ENCODE results near the gene ODF2L. TPM values are rescaled to one million over a fixed set of nuclear protein-coding genes. Genes with fewer than 3 reads are reported as not detected.

Gene ODF2L
- total and polyA plus RNA-seq, 2 of the 13 experiments (the other 11 are each of a cell fraction or from before 2014, with no cell fraction given) = 0.07 TPM; not detected in 1

DNA sequence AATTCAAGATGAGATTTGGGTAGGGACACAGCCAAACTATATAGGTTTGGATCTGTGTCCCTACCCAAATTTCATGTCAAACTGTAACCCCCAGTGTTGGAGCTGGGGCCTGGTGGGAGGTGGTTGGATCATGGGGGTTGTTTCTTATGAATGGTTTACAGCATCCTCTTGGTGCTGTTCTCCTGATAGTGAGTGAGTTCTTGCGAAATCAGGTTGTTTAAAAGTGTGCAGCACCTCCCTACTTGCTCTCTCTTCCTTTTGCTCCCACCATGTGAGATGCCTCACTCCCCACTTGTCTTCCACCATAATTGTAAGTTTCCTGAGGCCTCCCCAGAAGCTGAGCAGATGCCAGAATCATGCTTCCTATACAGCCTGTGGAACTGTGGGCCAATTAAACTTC lies 17.3 kb downstream of the ODF2L start:
- H4K20me1 ChIP-seq (ENCODE audit: insufficient read depth, low read length) = no peaks in the 10 kb centered on the region
- no peak overlapping the region for H3K4me3 ChIP-seq (replicated peaks in 1 of 3; ENCODE audit: insufficient read depth in 1 of 3, low read depth in 2 of 3, low read length in 3 of 3)
- H3K27me3 ChIP-seq (ENCODE audit: control insufficient read depth in 1 of 2, insufficient read depth in 2 of 2, low read length in 2 of 2) = no peaks in the 10 kb centered on the region
- peaks cover 8% of the 10 kb centered on the region for H3K9me3 ChIP-seq (ENCODE audit: low read length)
- no peaks in the 10 kb centered on the region for H3K79me2 ChIP-seq (ENCODE audit: insufficient read depth, low read length)
- DNase-seq (ENCODE audit: low spot score) = no peak
- no peaks in the 10 kb centered on the region for H3K4me1 ChIP-seq (ENCODE audit: insufficient read depth, low read length)
- ATAC-seq = no peak
- CTCF ChIA-PET (ENCODE audit: low intra/inter-chr PET ratio, low total read pairs) = interaction anchor here (0.9 kb wide), 1 partner anchor 121 kb away, joined by 3 read pairs; no protein-coding TSS in a partner anchor
- POLR2A ChIA-PET = no interaction called here
- intact Hi-C loops (cut with micrococcal nuclease; ENCODE audit: unreplicated experiment) (no loop called here), in situ Hi-C loops (cut with HindIII; ENCODE audit: extremely low pct_ligation_motif_present, low pct_unique_long_range_greater_than_20kb) (no loop called here)
- FAIRE-seq = no peak
- H3K4me2 ChIP-seq (ENCODE audit: low read depth, low read length) = no peak overlapping the region
- WGBS (ENCODE audit: low lambda C conversion rate) = 0% methylated on average over 1 of the region's 1 CpG
- BruUV-seq (replicated peaks) = no TSS peak
- H3K36me3 ChIP-seq (replicated peaks in 1 of 2; ENCODE audit: control insufficient read depth in 1 of 2, insufficient read depth in 2 of 2, low read length in 2 of 2) = no peaks in the 10 kb centered on the region
- no peak overlapping the region for H3K27ac ChIP-seq (ENCODE audit: extremely low read length, insufficient read depth, low read length)
- no peak overlapping the region for H2AFZ ChIP-seq (ENCODE audit: low read length)
- no peak overlapping the region for H3K9ac ChIP-seq (ENCODE audit: insufficient read depth, low read depth, low read length)
- no peak for TF ChIP-seq ZSCAN29 (CRISPR knock-in tag; conservative IDR thresholded peaks at IDR 0.05)
- TF ChIP-seq ZKSCAN1 (IDR thresholded peaks at IDR 0.05; ENCODE audit: low read length) = no peak
- no peak for TF ChIP-seq ZNF776 (CRISPR knock-in tag; IDR thresholded peaks at IDR 0.05)
- TF ChIP-seq ZSCAN9 (CRISPR knock-in tag; IDR thresholded peaks at IDR 0.05; ENCODE audit: borderline replicate concordance) = no peak
- TF ChIP-seq KDM4B (CRISPR knock-in tag; IDR thresholded peaks at IDR 0.05) = no peak
- TF ChIP-seq ZNF207 (IDR thresholded peaks at IDR 0.05; ENCODE audit: borderline replicate concordance) = no peak
- no peak for TF ChIP-seq JDP2 (CRISPR knock-in tag; IDR thresholded peaks at IDR 0.05; ENCODE audit: borderline replicate concordance)
- no peak for TF ChIP-seq ZSCAN12 (CRISPR knock-in tag; IDR thresholded peaks at IDR 0.05)
- TF ChIP-seq KLF6 (CRISPR knock-in tag; IDR thresholded peaks at IDR 0.05) = no peak
- TF ChIP-seq ZNF839 (CRISPR knock-in tag; IDR thresholded peaks at IDR 0.05; ENCODE audit: borderline replicate concordance) = no peak
- TF ChIP-seq, protein P1, sequence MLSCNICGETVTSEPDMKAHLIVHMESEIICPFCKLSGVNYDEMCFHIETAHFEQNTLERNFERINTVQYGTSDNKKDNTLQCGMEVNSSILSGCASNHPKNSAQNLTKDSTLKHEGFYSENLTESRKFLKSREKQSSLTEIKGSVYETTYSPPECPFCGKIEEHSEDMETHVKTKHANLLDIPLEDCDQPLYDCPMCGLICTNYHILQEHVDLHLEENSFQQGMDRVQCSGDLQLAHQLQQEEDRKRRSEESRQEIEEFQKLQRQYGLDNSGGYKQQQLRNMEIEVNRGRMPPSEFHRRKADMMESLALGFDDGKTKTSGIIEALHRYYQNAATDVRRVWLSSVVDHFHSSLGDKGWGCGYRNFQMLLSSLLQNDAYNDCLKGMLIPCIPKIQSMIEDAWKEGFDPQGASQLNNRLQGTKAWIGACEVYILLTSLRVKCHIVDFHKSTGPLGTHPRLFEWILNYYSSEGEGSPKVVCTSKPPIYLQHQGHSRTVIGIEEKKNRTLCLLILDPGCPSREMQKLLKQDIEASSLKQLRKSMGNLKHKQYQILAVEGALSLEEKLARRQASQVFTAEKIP (CRISPR knock-in tag; IDR thresholded peaks at IDR 0.05; ENCODE audit: borderline replicate concordance) = no peak
- TF ChIP-seq RAD51 (IDR thresholded peaks at IDR 0.05; ENCODE audit: borderline replicate concordance) = no peak
- no peak for TF ChIP-seq ARID2 (CRISPR knock-in tag; IDR thresholded peaks at IDR 0.05; ENCODE audit: borderline replicate concordance)
- TF ChIP-seq, protein P2, sequence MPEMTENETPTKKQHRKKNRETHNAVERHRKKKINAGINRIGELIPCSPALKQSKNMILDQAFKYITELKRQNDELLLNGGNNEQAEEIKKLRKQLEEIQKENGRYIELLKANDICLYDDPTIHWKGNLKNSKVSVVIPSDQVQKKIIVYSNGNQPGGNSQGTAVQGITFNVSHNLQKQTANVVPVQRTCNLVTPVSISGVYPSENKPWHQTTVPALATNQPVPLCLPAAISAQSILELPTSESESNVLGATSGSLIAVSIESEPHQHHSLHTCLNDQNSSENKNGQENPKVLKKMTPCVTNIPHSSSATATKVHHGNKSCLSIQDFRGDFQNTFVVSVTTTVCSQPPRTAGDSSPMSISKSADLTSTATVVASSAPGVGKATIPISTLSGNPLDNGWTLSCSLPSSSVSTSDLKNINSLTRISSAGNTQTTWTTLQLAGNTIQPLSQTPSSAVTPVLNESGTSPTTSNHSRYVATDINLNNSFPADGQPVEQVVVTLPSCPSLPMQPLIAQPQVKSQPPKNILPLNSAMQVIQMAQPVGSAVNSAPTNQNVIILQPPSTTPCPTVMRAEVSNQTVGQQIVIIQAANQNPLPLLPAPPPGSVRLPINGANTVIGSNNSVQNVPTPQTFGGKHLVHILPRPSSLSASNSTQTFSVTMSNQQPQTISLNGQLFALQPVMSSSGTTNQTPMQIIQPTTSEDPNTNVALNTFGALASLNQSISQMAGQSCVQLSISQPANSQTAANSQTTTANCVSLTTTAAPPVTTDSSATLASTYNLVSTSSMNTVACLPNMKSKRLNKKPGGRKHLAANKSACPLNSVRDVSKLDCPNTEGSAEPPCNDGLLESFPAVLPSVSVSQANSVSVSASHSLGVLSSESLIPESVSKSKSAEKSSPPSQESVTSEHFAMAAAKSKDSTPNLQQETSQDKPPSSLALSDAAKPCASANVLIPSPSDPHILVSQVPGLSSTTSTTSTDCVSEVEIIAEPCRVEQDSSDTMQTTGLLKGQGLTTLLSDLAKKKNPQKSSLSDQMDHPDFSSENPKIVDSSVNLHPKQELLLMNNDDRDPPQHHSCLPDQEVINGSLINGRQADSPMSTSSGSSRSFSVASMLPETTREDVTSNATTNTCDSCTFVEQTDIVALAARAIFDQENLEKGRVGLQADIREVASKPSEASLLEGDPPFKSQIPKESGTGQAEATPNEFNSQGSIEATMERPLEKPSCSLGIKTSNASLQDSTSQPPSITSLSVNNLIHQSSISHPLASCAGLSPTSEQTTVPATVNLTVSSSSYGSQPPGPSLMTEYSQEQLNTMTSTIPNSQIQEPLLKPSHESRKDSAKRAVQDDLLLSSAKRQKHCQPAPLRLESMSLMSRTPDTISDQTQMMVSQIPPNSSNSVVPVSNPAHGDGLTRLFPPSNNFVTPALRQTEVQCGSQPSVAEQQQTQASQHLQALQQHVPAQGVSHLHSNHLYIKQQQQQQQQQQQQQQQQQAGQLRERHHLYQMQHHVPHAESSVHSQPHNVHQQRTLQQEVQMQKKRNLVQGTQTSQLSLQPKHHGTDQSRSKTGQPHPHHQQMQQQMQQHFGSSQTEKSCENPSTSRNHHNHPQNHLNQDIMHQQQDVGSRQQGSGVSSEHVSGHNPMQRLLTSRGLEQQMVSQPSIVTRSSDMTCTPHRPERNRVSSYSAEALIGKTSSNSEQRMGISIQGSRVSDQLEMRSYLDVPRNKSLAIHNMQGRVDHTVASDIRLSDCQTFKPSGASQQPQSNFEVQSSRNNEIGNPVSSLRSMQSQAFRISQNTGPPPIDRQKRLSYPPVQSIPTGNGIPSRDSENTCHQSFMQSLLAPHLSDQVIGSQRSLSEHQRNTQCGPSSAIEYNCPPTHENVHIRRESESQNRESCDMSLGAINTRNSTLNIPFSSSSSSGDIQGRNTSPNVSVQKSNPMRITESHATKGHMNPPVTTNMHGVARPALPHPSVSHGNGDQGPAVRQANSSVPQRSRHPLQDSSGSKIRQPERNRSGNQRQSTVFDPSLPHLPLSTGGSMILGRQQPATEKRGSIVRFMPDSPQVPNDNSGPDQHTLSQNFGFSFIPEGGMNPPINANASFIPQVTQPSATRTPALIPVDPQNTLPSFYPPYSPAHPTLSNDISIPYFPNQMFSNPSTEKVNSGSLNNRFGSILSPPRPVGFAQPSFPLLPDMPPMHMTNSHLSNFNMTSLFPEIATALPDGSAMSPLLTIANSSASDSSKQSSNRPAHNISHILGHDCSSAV (CRISPR knock-in tag; IDR thresholded peaks at IDR 0.05; ENCODE audit: borderline replicate concordance) = no peak

All from HepG2 (cell line).